ENCODE measurements around the gene CDR2L.

DNA sequence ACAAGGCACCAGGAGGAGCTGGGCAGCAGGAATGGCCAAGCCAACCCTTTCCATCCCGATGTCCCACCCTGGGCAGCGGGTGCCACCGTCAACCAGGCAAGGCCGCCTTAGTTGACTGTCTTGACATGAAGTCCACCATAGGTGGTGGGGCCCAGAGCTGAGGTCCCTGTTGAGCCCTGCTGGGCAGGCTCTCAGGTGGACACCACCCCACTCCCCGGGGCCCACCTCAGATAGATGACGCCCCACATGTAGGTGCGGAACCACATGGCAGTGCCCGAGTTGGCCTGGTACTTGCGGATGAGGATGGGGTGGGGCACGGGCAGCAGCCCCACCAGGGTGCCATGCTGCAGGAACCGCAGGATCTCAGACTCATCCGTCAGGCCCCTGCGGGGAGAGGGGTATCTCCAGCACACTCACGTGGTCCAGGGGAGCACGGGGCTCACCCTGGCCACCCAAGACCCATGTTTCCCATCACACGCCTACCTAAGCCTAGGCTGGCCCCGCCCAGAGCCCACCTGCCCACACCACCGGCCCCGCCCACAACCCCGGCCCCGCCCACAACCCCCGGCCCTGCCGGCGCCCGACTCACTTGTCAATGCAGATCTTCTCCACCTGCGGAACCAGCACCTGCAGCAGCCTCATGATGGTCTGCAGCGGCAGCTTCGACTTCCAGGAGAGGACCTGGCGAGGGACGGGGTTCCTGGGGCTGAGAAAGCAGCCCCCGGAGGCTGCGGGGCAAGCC lies 35.6 kb upstream of the CDR2L start:
- TF ChIP-seq, protein P1, sequence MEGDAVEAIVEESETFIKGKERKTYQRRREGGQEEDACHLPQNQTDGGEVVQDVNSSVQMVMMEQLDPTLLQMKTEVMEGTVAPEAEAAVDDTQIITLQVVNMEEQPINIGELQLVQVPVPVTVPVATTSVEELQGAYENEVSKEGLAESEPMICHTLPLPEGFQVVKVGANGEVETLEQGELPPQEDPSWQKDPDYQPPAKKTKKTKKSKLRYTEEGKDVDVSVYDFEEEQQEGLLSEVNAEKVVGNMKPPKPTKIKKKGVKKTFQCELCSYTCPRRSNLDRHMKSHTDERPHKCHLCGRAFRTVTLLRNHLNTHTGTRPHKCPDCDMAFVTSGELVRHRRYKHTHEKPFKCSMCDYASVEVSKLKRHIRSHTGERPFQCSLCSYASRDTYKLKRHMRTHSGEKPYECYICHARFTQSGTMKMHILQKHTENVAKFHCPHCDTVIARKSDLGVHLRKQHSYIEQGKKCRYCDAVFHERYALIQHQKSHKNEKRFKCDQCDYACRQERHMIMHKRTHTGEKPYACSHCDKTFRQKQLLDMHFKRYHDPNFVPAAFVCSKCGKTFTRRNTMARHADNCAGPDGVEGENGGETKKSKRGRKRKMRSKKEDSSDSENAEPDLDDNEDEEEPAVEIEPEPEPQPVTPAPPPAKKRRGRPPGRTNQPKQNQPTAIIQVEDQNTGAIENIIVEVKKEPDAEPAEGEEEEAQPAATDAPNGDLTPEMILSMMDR (IDR thresholded peaks at IDR 0.05), result no peak
- no peak for TF ChIP-seq POLR2A (IDR thresholded peaks at IDR 0.05)

Data from ovary (tissue), 3 donors.